ENCODE data around the gene TH.

Gene TH

DNA sequence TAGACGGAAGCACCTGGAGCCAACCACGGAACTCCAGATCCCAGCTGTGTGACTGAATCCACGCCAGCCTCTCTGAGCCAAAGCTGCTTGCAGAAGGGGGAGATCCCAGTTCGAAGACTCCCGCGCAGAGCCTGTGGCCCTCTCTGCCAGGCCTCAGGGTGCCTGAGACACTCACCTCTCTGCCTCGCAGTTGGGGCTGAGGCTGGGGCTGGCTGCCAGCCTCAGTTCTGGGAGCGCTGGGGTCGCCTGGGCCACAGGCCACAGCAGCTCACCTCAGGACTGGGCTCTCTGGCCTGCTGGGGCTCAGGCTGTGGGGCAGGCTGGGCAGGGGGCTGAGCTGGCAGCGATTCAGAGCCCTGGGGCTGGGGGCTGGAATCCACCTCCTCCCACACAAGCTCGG lies 24.2 kb downstream of the TH start:
- no peaks in the 10 kb centered on the region for H3K79me2 ChIP-seq (ENCODE audit: insufficient read depth, low read length)
- H3K4me2 ChIP-seq (ENCODE audit: low read depth, low read length, poor library complexity, severe bottlenecking), result no peak overlapping the region
- no peaks in the 10 kb centered on the region for H3K9me2 ChIP-seq (replicated peaks; ENCODE audit: low read depth, low read length)
- H3K36me3 ChIP-seq (ENCODE audit: insufficient read depth, low read length), result no peaks in the 10 kb centered on the region
- H2AFZ ChIP-seq (ENCODE audit: low read length), result no peak overlapping the region
- no peaks in the 10 kb centered on the region for H3K27me3 ChIP-seq (ENCODE audit: insufficient read depth, low read length, poor library complexity, severe bottlenecking)
- TF ChIP-seq EZH2phosphoT487 (IDR thresholded peaks at IDR 0.05; ENCODE audit: borderline replicate concordance) (no peak), CTCF (conservative IDR thresholded peaks at IDR 0.05; ENCODE audit: low read length) (no peak)
- H3K4me1 ChIP-seq (ENCODE audit: insufficient read depth, low read length, poor library complexity, severe bottlenecking), result no peaks in the 10 kb centered on the region
- H3K9me3 ChIP-seq (ENCODE audit: insufficient read depth, low read depth, low read length), result no peaks in the 10 kb centered on the region
- H3F3A ChIP-seq (ENCODE audit: low read depth), result no peaks in the 10 kb centered on the region
- no peaks in the 10 kb centered on the region for H4K20me1 ChIP-seq (ENCODE audit: insufficient read depth, low read length, poor library complexity, severe bottlenecking)
- H3K9ac ChIP-seq (ENCODE audit: low read depth, low read length, poor library complexity, severe bottlenecking), result no peak overlapping the region
- H3K4me3 ChIP-seq (ENCODE audit: low read length, poor library complexity, severe bottlenecking), result no peak overlapping the region

DNA sequence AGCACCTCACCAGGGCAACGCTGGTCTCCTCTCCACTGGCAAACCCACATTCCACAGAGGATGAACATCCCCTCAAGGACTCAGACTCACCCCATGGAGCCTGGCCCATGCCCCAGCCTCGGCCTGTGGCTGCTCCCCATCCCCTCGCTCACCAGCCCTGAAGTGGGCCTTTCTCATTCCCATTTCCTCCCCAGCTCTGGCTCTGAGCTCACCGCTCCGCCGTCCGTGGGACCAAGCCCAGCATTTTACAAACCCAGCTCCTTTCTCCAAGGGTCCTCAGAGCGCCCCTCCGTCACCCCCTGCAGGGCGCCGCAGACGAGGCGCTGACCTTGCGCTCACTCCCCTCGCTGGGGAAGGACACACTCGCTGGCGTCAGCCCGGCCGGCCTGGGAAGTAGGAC lies 25.6 kb downstream of the TH start:
- H2AFZ ChIP-seq (ENCODE audit: low read length), result no peak overlapping the region
- H3F3A ChIP-seq (ENCODE audit: low read depth), result no peaks in the 10 kb centered on the region
- no peak overlapping the region for H3K4me3 ChIP-seq (ENCODE audit: low read length, poor library complexity, severe bottlenecking)
- H3K36me3 ChIP-seq (ENCODE audit: insufficient read depth, low read length), result no peaks in the 10 kb centered on the region
- no peaks in the 10 kb centered on the region for H4K20me1 ChIP-seq (ENCODE audit: insufficient read depth, low read length, poor library complexity, severe bottlenecking)
- no peaks in the 10 kb centered on the region for H3K27me3 ChIP-seq (ENCODE audit: insufficient read depth, low read length, poor library complexity, severe bottlenecking)
- H3K4me1 ChIP-seq (ENCODE audit: insufficient read depth, low read length, poor library complexity, severe bottlenecking), result no peaks in the 10 kb centered on the region
- TF ChIP-seq EZH2phosphoT487 (IDR thresholded peaks at IDR 0.05; ENCODE audit: borderline replicate concordance) (no peak), CTCF (conservative IDR thresholded peaks at IDR 0.05; ENCODE audit: low read length) (no peak)
- no peaks in the 10 kb centered on the region for H3K9me3 ChIP-seq (ENCODE audit: insufficient read depth, low read depth, low read length)
- no peak overlapping the region for H3K9ac ChIP-seq (ENCODE audit: low read depth, low read length, poor library complexity, severe bottlenecking)
- H3K79me2 ChIP-seq (ENCODE audit: insufficient read depth, low read length), result no peaks in the 10 kb centered on the region
- no peak overlapping the region for H3K4me2 ChIP-seq (ENCODE audit: low read depth, low read length, poor library complexity, severe bottlenecking)
- no peaks in the 10 kb centered on the region for H3K9me2 ChIP-seq (replicated peaks; ENCODE audit: low read depth, low read length)

GRCh38 chr11:2144544-2145248 lies 26.9 kb downstream of the TH start:
- Histone ChIP-seq H3K36me3 (ENCODE audit: insufficient read depth, low read length) (no peaks in the 10 kb centered on the region), H3K27me3 (ENCODE audit: insufficient read depth, low read length, poor library complexity, severe bottlenecking) (no peaks in the 10 kb centered on the region), H3K9me3 (ENCODE audit: insufficient read depth, low read depth, low read length) (no peaks in the 10 kb centered on the region), H3F3A (ENCODE audit: low read depth) (no peaks in the 10 kb centered on the region), H3K4me1 (ENCODE audit: insufficient read depth, low read length, poor library complexity, severe bottlenecking) (no peaks in the 10 kb centered on the region), H3K79me2 (ENCODE audit: insufficient read depth, low read length) (no peaks in the 10 kb centered on the region), H2AFZ (ENCODE audit: low read length) (no peak overlapping the region), H3K4me2 (ENCODE audit: low read depth, low read length, poor library complexity, severe bottlenecking) (no peak overlapping the region), H3K9me2 (replicated peaks; ENCODE audit: low read depth, low read length) (no peaks in the 10 kb centered on the region), H3K4me3 (ENCODE audit: low read length, poor library complexity, severe bottlenecking) (no peak overlapping the region), H3K9ac (ENCODE audit: low read depth, low read length, poor library complexity, severe bottlenecking) (no peak overlapping the region), H4K20me1 (ENCODE audit: insufficient read depth, low read length, poor library complexity, severe bottlenecking) (no peaks in the 10 kb centered on the region)
- TF ChIP-seq CTCF (conservative IDR thresholded peaks at IDR 0.05; ENCODE audit: low read length) (no peak), EZH2phosphoT487 (IDR thresholded peaks at IDR 0.05; ENCODE audit: borderline replicate concordance) (no peak)
